Breast epithelium (tissue), 4 donors: Measurements from ENCODE around the gene PPP2R2D. TPM values are rescaled to one million over a fixed set of nuclear protein-coding genes. Genes with fewer than 3 reads are reported as not detected.

Source experiments
- DNase-seq, 2 donors: peaks; one replicate each; pipeline ENCODE4 v3.0.0-alpha.2; 2019; ENCODE audit warnings: low spot score in 2 of 2
- H3K27ac ChIP-seq, 2 donors: fragments of 200-600 bp; sonication (generic) in 1 of 2; one replicate each; pipeline ENCODE4 v1.5.1; 2016 to 2019; ENCODE audit warnings: mild to moderate bottlenecking in 1 of 2
- H3K27me3 ChIP-seq, 2 donors: fragments of 200-600 bp; sonication (generic) in 1 of 2; one replicate each; pipeline versions ENCODE4 v1.5.1 to v1.6.0; 2017 to 2019; ENCODE audit warnings: control low read depth in 1 of 2, mild to moderate bottlenecking in 1 of 2
- H3K36me3 ChIP-seq: fragments of 200-600 bp; one replicate; pipeline ENCODE4 v1.5.1; 2019
- H3K4me1 ChIP-seq, 2 donors: fragments of 200-600 bp; sonication (generic); one replicate each; pipeline ENCODE4 v1.5.1; 2016 to 2019; ENCODE audit warnings: control low read depth in 1 of 2
- H3K4me3 ChIP-seq, 3 donors: fragments of 200-600 bp; sonication (generic); 1 replicate in 2 of 3; 2 replicates in 1 of 3; pipeline ENCODE4 v1.5.1; 2016 to 2019; ENCODE audit warnings: mild to moderate bottlenecking in 3 of 3, moderate library complexity in 2 of 3
- H3K9me3 ChIP-seq, 2 donors: fragments of 200-600 bp; sonication (generic) in 1 of 2; one replicate each; pipeline ENCODE4 v1.5.1; 2016 to 2019; ENCODE audit warnings: control low read depth in 1 of 2
- CTCF ChIP-seq, 3 donors: fragments of 450-650 bp; IDR thresholded peaks; one replicate each; pipeline ENCODE4 v1.5.1; 2016 to 2017; ENCODE audit warnings: antibody characterized with exemption in 3 of 3, mild to moderate bottlenecking in 3 of 3, moderate library complexity in 3 of 3
- POLR2A ChIP-seq: fragments of 450-650 bp; IDR thresholded peaks from one replicate; pipeline ENCODE4 v1.6.1; 2016; ENCODE audit warnings: antibody characterized with exemption, mild to moderate bottlenecking, moderate library complexity
- POLR2AphosphoS5 ChIP-seq, 3 donors: sonication (generic); formaldehyde crosslinking; IDR thresholded peaks; one replicate each; pipeline ENCODE4 v1.6.1; 2017; ENCODE audit warnings: antibody characterized with exemption in 3 of 3
- intact Hi-C: fragments of 100-400 bp; cut with DNase I; formaldehyde crosslinking; loops from one replicate; pipeline ENCODE4 v1.15.1; 2023; ENCODE audit warnings: low total_unique reads
- total RNA-seq, 3 donors: library from RNA; depleted of rRNA; stranded (reverse); fragments of >200 nt; gene quantifications; one replicate each; pipeline ENCODE4 v1.1.0, GENCODE V29; 2016

The PPP2R2D gene
- total RNA-seq, 3 donors from 2014 or later: 33.0 to 51.8 (median 44.1) TPM

DNA sequence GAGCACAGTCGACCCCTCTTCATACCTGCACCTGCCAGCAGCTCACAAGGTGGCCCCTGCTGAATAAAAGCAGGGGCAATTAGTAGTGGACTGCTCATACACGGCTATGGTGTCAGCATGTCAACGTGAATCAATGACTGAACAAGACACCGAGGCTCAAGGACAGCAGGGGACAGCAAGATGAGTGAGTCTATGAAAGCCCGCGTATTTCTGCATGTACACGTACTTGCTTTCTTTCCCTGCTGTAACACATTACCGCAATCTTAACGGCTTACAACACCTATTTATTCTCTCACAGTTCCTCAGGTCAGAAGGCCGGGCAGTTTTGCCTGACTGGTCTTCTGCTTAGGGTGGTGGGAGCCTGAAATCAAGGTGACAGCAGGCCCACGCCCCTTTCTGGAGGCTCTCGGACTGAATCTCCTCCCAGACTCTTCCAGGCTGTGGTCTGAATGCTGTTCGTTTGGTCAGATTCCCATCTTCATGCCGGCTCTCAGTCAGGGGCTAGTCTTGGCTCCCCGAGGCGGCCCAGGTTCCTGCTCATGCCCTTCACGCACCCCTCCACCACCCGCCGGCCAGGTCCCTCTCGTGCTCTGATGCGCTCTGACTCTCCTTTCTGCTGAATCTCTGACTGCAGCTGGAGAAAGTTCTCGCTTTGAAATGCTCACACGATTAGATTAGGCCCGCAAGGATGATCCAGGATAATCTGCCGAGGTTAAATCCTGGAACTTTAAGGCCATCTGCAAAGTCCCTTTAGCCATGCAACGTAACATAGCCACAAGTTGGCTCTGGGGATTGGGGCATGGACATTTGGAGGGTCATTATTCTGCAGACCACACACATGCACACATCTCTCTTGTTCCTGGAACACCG, 7.8 kb upstream of the PPP2R2D start:
- TF ChIP-seq POLR2A (no peak), CTCF (IDR thresholded peaks at IDR 0.05) (no peak), POLR2AphosphoS5 (IDR thresholded peaks at IDR 0.05) (no peak)
- H3K9me3 ChIP-seq: no peaks in the 10 kb centered on the region
- peaks cover 0 to 12% of the 10 kb centered on the region in 2 donors for H3K27me3 ChIP-seq
- H3K4me3 ChIP-seq: no peak overlapping the region
- DNase-seq: no peak
- intact Hi-C loops: loop anchor here (10.0 kb wide), 1 partner anchor 132 kb away; no protein-coding TSS in a partner anchor
- H3K36me3 ChIP-seq: no peaks in the 10 kb centered on the region
- H3K4me1 ChIP-seq: no peaks in the 10 kb centered on the region
- H3K27ac ChIP-seq: no peak overlapping the region

- no peak for DNase-seq
- TF ChIP-seq POLR2A: no peak
- TF ChIP-seq POLR2AphosphoS5 (IDR thresholded peaks at IDR 0.05): no peak
- TF ChIP-seq CTCF (IDR thresholded peaks at IDR 0.05): no peak
- no peaks in the 10 kb centered on the region for H3K36me3 ChIP-seq
- no peaks in the 10 kb centered on the region for H3K9me3 ChIP-seq
- H3K4me1 ChIP-seq: no peaks in the 10 kb centered on the region
- intact Hi-C loops: loop anchor here (10.0 kb wide), 1 partner anchor 130 kb away; no protein-coding TSS in a partner anchor
- H3K27me3 ChIP-seq: peaks cover 0 to 12% of the 10 kb centered on the region in 2 donors
- H3K4me3 ChIP-seq: no peak overlapping the region
- H3K27ac ChIP-seq: no peak overlapping the region
These were observed 5.7 kb upstream of the PPP2R2D start for GRCh38 chr10:131895116-131895515.

GRCh38 chr10:131896403-131896802, 4.4 kb upstream of the PPP2R2D start:
- Histone ChIP-seq H3K27ac (no peak overlapping the region), H3K4me3 (no peak overlapping the region), H3K36me3 (no peaks in the 10 kb centered on the region), H3K4me1 (no peaks in the 10 kb centered on the region), H3K9me3 (no peaks in the 10 kb centered on the region), H3K27me3 (peaks cover 0 to 4% of the 10 kb centered on the region in 2 donors)
- DNase-seq: no peak
- TF ChIP-seq CTCF (IDR thresholded peaks at IDR 0.05) (no peak), POLR2A (no peak)
- intact Hi-C loops: loop anchor here (10.0 kb wide), 1 partner anchor 128 kb away; no protein-coding TSS in a partner anchor

DNA sequence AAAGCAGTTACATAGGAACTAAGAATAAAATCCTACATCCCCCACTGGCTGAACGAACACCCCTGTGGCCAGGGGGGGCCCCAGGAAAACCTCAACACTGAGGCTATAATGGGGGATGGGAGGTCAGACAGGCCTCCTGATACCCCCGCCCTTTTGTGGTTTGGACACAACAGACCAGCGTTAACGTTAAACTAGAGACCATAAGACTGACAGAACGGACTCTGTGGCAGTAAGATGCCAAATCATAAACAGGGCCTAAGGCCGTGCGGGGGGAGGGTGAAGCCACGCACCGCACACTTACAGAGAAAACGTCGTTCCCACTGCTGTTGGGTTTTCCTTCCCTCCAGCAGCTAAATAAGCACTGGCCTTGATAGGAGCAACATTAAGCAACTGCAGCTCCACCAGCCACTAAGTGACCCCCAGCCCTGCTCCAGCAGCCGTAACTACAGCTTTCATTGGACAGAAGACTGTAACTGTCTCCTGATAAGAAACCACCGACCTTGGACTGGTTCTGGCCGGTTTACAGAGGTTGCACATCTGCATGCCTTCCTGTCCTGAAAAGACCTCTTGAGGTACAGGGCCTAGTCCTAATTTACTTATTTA, 3.4 kb upstream of the PPP2R2D start:
- no peak for TF ChIP-seq POLR2AphosphoS5 (IDR thresholded peaks at IDR 0.05)
- no peak for TF ChIP-seq CTCF (IDR thresholded peaks at IDR 0.05)
- no peak for TF ChIP-seq POLR2A
- DNase-seq: no peak
- no peak overlapping the region for H3K4me3 ChIP-seq
- no peaks in the 10 kb centered on the region for H3K4me1 ChIP-seq
- intact Hi-C loops: loop anchor here (10.0 kb wide), 1 partner anchor 127 kb away; no protein-coding TSS in a partner anchor
- no peaks in the 10 kb centered on the region for H3K9me3 ChIP-seq
- H3K27ac ChIP-seq: no peak overlapping the region
- no peaks in the 10 kb centered on the region for H3K27me3 ChIP-seq
- no peaks in the 10 kb centered on the region for H3K36me3 ChIP-seq

- Histone ChIP-seq H3K27ac (no peak overlapping the region), H3K36me3 (no peaks in the 10 kb centered on the region), H3K4me3 (no peak overlapping the region), H3K4me1 (no peaks in the 10 kb centered on the region), H3K27me3 (no peaks in the 10 kb centered on the region), H3K9me3 (no peaks in the 10 kb centered on the region)
- TF ChIP-seq POLR2A (no peak), POLR2AphosphoS5 (IDR thresholded peaks at IDR 0.05) (no peak), CTCF (IDR thresholded peaks at IDR 0.05) (no peak)
- intact Hi-C loops: loop anchor here (10.0 kb wide), 1 partner anchor 127 kb away; no protein-coding TSS in a partner anchor
- no peak for DNase-seq
These were observed 2.7 kb upstream of the PPP2R2D start for GRCh38 chr10:131898061-131898460.
